AG09319 (cell line): ENCODE results near the gene GRID1.
A peak's percentile ranks its signal among the peaks of the same experiment; 100 is the strongest.
"Not testable (repeated sequence)": the region's sequence is repeated elsewhere in the genome, so short reads cannot be mapped to it uniquely, and the experiment has no call there.

ENCODE experiments used
- DNase-seq: peaks from one replicate; pipeline ENCODE4 v3.0.0-alpha.2; 2010; ENCODE audit warnings: low read depth; ENCODE audit errors: extremely low read depth
- TF ChIP-seq, protein P1 (sequence below): IDR thresholded peaks from 2 replicates; pipeline ENCODE4 v1.5.1; 2011; ENCODE audit warnings: low read depth, mild to moderate bottlenecking, inconsistent platforms, low read length, moderate library complexity

Gene GRID1

DNA sequence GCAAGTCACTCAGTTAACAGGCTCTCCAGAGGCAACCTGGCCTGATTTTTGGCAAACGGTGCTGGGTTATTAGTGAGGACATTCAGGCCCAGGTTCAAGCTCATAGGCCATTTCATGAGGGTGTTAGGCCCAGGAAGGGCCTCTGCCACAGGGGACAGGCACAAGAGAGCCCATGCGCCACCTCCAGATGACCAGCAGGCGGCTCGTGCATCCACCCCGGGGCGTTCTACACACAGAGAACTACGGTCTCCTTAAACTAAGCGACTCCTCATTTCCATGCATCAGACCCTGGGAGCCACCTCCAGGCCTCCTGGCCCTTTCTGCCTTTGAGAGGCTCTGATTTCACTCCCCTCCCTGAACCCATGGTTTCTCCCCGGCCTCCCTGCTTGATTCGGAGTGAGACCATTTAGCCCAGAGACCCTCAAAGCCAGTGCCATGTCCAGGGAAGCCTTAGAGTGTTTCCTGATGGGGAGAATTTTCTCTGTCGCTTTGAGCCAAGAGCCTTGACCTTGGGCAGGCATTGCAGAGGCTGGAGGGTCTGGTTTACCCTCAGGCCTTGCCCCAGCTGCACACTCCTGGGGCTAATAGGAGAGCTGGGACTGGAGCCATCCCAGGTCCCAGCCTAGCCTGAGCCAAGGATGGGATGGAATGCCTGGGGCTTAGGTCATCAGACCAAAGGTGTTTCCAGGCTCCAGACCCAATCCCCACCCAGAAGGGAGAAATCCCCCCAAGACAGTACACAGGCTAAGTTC, 188.0 kb downstream of the GRID1 start:
- no peak for DNase-seq
- TF ChIP-seq, protein P1, sequence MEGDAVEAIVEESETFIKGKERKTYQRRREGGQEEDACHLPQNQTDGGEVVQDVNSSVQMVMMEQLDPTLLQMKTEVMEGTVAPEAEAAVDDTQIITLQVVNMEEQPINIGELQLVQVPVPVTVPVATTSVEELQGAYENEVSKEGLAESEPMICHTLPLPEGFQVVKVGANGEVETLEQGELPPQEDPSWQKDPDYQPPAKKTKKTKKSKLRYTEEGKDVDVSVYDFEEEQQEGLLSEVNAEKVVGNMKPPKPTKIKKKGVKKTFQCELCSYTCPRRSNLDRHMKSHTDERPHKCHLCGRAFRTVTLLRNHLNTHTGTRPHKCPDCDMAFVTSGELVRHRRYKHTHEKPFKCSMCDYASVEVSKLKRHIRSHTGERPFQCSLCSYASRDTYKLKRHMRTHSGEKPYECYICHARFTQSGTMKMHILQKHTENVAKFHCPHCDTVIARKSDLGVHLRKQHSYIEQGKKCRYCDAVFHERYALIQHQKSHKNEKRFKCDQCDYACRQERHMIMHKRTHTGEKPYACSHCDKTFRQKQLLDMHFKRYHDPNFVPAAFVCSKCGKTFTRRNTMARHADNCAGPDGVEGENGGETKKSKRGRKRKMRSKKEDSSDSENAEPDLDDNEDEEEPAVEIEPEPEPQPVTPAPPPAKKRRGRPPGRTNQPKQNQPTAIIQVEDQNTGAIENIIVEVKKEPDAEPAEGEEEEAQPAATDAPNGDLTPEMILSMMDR: peak; percentile 6

DNA sequence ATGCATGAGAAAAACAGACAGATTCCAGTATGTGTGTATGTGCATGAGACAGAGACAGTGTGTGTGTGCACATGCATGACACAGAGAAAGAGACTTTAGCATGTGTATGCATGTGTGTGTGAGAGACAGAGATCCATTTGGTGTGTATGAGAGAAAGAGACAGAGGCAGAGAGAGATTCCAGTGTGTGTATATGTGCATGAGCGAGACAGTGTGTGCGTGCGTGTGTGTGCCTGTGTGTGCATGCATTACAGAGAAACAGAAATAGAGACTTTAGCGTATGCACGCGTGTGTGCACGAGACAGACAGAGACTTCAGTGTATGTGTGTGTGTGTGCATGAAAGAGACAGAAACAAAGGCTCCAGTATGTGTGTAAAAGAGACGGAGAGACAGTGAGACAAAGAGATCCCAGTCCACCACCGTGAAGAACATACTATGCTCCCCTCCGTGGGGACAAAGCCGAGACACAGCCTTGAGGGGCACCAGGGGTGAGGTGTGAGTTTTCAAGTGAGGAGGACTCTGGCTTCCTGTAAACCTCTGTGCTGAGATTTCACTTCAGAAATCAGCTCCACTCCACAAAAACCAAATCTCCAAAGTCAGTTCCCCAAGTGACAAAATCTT, 188.9 kb downstream of the GRID1 start:
- DNase-seq: no peak
- TF ChIP-seq, protein P1: no peak

DNA sequence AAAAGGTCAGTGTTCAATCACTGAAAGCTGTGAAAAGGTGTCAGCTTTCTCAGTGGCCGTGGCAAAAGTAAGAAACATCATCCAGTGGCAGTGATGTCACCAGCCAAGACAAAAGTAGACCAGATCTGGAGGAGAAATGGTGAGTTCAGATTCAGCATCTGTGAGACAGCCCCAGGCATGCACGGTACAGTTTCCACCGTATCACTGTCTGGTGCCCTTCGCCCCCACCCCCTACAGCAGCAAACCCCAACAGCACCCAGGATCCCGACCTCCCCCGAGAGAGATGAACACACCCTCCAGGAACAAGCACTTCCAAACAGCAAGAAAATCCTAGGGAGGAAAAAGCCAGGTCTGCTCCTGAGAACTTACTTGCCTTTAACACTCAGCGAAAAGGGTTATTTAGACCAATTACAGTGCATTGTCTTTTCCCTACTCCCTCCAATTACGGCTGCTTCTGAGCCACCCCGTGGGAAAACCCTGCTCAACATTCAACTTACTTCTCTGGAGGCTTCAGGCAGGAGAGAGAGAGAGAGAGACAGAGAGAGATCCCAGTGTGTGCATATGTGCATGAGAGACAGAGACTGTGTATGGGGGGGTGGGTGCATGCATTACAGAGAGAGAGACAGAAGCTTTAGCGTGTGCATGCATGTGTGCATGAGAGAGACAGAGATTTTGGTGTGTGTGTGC, 189.6 kb downstream of the GRID1 start:
- TF ChIP-seq, protein P1: no peak
- no peak for DNase-seq

DNA sequence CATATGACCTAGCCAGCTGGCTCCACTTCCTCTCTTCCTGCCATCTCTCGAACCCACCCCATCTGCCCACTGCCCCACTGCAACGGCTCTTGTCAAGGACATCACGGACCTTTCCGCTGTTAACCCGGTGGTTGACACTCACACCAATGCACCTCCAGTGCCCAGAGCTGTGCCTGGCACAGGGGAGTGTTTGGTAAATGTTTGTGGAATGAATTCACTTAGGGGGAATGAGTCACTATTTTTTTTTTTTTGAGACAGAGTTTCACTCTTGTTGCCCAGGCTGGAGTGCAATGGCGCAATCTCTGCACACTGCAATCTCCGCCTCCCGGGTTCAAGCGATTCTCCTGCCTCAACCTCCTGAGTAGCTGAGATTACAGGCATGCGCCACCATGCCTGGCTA, 191.1 kb downstream of the GRID1 start:
- not testable (repeated sequence) for DNase-seq

DNA sequence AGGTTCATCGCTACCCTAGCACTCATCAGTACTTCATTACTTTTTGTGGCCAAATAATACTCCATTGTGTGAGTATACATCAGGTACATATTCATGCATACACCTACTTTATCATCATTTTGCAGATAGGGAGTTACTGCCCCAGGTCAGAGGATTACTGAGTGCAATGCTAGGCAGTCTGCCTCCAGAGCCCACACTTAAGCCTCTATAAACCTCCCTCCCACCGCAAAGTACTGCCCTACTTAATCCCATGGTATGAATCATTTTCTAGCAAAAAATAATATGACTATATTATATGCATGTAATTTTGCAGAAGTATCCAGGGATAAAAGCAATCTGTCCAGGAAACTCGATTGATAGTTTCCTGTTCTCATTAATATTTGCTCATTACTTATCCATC, 194.3 kb downstream of the GRID1 start:
- DNase-seq: no peak
- TF ChIP-seq, protein P1: no peak

DNA sequence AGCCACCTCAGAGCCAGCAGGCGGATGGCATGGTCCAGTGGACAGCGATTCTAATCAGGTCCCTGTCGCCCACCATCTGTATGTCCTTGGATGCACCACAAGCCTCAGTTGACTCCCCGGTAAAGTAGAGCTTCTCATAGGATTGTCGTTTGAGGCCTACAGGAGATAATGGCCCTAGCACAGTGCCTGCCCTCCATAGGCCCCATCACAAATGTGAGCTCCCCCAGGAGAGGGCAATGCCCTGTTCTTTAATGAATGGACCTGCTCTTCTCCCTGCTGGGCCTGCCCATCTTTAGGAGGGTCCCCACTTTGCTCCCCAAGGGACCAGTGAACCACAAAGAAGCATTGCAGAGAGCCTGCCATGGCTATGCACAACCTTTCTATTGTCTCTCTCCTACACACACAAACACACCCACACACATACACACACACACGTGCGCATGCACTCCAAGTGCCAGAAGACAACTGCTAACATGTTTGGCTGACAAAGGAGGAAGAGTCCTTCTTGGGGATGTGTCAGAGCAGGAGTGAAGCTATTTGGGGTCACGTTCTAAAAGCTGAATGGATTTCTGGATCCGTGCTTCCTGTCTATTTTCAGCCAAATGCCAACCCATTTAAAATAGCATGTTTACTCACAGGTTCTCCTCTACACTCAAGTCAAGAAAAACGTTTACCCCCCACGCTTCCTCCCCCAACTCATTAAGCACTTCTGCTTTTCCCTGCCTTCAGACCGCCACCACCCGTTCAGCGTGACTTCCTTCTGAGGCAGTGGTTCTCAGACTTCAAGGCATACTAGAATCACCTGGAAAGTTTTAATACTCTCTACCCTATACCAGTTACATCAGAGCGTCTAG, 196.1 kb downstream of the GRID1 start:
- DNase-seq: no peak
- TF ChIP-seq, protein P1: no peak

DNA sequence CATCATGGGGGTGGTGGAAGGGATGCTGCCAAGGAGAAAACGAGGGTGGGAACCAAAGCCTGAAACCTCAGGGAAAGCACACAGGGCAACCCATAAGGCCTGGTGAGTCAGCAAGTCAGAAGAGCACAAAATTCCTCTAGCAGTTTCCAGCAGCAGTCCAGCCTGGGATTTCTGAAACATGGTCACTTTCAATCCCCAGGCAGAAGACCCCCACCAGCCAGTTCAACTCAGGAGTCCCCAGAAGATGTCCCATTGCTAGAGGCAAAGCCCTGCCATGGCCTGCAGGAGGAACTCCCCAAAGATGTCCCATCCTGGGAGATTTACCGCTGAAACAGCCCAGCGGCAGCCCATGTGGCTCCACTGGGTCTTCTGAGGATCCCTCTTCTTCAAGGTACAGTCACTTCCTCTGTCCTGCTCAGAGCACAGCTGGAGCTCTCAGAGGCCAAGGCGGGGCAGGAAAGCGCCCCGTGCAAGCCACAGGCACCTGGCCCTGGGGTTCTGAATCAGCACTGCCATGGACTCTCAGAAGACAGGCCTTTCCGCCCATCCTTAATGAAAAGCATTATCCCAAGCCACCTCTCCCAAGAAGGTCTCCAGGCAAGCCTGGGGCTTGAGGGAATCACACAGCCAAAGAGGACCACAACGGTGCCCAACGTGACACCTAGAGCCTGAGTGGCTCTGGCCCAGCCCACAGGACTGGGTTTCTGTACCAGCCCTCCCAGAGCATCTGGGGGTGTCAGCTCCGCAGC, 196.9 kb downstream of the GRID1 start:
- TF ChIP-seq, protein P1: no peak
- no peak for DNase-seq
